ENCODE measurements around the gene RAB14.

Gene RAB14

DNA sequence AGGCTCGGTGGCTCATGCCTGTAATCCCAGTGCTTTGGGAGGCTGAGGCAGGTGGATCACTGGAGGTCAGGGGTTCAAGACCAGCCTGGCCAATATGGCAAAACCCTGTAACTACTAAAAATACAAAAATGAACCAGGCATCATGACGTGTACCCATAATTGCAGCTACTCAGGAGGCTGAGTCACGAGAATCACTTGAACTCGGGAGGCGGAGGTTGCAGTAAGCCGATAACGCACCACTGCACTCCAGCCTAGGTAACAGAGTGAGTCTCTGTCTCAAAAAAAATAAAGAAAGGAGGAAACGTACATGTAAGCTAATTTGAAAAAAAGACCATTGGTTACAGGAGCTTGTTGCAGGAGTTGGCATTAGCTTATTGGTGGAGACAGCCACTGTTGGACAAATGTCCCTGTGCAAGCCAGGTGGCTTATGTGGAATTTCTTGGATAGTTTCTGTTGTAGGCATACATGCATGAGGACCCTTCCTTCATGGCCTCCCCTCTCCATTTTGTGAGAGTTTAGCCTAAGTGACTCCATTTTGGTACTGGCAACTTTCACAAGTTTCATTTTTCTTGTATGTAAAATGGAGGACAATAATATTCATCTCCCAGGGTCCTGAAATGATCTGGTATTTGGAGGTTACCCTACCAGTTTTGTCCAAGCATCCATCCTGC lies 16.8 kb upstream of the RAB14 start:
- no peak for DNase-seq

DNA sequence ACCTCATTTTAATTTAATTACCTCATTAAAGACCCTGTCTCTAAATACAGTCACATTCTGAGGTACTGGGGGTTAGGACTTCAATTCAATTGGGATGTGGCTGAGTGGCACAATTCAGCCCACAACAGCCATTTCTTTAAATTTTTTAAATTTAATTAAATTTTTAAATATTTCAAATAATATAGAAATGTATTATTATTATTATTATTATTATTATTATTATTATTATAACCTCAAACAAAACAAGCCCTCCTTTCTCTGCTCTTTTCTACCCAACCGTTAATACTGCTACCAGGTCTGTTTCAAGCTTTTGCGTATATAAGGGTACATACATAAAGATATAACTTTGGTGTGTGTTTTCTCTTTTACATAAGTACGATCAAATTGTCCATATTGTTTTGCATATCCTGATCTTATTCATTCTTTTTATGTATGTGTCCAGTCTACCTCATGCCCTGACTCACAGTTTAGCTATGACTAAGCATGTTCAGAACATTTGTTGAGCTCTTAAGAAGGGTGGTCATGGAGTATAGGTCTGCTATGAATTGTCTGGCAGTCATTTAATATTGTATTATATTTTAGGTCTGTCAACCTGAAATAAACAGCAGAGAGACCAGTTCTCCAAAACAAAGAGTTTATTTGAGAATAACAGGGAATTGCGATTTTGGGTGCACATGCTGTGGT lies 16.1 kb upstream of the RAB14 start:
- DNase-seq, result no peak

DNA sequence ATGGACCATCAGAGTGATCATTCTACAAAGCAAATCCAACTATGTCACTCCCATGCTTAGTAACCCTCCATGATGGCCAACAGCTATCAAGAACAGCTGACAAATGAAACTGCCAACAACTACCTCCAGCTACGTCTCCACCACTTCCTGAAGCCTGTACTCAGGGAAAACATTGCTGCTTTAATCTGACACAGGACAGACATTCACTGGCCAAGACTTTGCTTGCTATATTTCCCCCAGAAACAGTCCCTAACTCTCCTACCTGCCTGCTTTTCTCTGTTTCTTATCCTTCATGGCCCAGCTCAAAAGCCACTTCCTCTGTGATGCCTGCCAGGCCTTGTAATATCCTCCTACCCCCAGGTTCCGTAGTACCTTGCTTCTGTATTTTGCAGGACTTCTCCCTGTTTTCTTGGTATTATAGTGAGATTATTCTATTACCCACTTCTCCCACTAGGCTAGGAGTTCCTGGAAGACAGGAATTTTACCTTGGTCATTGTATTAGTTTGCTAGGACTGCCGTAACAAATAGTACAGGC lies 14.7 kb upstream of the RAB14 start:
- DNase-seq, result no peak

DNA sequence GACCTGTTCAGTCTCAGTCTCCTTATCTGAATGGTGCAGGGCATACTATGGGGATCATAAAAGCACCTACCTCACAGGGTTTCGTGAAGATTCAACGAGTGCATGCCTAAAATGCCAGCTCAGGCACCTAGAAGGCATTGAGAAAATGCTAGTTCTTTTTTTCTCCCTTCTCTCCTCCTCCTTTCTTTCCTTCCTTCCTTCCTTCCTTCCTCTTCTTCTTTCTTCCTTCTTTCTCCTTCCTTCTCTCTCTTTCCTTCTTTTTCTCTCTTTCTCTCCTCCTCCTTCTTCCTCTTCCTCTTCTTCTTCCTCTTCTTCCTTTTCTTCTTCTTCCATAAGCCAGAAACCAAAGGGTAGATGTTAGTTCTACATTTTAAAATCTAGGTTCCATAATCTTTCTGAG lies 12.3 kb upstream of the RAB14 start:
- no peak for DNase-seq

DNA sequence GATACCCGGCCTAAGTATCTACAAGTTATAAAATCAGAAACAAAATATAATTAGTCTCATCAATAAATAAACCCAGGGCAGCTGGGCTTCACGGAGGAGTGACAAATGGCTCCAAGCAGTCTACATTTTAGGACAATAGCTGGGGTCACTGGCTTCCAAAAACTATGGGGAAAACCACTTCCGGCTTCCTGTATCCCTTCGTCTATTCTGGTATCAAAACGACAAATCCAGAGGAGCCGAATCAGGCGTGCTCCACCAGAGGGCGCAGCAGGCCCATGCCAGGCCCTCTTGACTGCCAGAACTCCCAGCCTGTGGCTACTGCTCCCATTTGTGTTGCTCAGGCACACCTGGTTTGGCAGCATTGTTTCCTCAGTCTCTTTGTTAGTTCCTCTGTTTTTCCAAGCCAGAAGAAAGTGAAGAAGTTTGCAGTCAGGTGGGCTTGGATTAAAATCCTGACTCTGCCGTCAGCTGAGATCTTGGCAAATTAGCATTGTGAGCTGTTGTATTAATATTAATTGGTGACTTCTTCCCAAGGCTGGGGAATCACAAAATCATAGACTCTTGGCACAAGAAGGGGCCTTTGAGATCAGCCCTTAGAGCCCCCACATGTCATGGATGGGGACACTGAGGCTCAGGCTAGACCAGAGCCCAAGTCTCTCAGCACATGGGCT lies 11.6 kb upstream of the RAB14 start:
- DNase-seq, result peak; percentile 90

DNA sequence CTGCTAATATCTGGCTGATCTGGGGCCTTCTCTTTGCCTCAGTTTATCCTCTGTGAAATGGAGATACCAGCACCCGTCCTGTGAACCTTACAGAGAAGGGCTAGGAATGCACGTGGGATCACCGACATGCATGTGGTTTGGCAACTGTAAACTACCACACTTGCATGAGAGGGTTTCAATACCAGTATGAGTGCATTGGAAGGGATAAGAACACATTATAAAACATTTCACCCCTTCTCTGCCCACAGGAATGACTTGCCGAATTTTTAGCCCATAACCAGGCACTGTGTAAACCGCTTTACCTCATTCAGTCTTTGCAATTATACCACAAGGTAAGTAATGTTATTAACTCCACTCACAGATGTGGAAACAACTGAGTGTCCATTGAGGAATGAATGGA lies 8.9 kb upstream of the RAB14 start:
- no peak for DNase-seq

DNA sequence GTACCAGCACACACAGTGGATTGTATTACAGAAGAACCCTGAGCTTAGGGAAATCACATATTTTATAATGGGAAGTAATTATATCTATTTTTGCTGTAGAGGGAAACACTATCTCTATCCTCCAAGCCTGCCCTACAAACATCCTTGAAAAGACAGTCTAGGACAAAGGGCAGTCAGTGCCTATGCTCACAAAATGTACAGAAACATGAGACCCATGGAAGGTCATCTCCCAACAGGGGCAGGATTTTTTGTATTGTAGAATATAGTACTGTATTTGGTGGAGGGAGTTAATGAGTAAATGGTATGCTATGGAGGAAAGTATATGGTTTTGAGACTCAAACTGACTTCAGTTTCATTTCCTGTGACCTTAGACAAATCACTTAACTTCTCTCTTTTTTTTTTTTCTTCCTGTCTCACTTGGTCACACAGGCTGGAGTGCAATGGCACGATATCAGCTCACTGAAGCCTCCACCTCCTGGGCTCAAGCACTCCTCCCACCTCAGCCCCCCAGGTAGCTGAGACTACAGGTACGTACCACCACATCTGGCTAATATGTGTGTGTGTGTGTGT lies 5.8 kb upstream of the RAB14 start:
- DNase-seq, result no peak

DNA sequence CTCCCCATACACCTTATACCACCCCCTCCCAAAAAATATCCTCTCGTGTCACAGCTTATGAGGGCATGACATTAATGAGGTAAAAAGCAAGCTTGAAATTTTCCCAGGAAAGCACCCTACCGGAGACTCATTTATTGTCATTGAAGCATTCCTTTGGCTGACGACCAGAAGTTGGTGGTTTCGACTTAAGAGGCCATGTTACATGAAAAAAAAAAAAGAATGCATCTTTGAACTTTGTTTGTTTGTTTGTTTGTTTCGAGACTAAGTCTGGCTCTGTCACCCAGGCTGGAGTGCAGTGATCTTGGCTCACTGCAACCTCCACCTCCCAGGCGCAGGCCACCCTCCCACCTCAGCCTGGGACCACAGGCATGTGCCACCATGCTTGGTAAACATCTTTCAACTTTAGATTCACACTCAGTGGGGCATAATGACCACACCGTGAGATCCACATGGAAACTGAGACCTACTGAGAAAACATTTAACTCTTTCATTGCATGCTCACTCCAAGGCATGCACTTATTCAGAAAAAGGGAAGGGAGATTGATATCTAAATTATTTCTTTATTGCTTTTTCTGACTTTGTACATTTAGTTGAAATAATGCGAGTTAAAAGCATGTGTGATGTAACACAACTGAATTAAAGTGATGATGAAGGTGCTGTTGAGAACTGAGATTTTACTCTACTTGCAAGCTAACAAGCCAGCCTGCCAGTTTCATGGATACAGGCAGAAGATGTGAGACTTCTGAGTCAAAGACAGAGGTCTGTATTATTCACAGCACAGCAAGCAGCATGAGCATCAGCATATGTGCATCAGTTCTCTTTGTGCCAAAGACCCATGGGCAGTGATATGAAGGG lies 5.1 kb upstream of the RAB14 start:
- DNase-seq, result no peak

DNA sequence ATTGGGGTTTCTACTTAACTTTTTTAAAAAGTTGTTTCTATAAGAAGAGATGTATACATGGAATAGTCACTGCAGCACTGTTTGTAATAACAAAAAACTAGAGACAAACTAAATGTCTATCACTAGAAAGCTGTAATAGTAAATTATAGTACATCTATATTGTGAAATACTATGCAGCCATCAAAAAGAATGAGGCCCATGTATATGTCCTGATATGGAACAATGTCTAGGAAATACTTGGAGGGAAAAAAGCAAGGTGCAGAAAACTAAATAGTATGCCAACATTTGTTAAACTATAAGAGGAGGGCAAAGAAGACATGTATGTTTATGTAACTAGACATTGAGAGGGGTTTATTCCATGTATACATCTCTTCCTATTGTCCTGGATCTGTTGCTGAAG lies 2.9 kb upstream of the RAB14 start:
- DNase-seq, result no peak

DNA sequence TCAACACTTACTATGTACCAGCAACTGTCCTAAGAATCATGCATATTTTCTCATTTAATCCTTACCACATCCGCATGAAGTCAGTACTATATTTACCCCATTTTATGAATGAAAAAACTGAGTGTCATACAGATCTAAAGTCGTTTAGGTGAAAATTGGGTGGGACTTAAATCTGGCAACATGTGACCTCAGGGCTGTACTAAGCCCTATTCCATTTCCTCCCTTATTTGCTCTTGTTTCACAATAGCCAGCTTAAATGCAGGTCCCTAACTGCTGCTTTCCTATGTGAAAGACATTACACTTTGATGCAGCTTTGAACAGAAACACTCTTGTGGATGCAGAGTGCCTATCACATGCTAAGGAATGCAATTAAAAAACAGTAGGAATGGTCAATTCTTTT lies 2.5 kb upstream of the RAB14 start:
- DNase-seq, result no peak

DNA sequence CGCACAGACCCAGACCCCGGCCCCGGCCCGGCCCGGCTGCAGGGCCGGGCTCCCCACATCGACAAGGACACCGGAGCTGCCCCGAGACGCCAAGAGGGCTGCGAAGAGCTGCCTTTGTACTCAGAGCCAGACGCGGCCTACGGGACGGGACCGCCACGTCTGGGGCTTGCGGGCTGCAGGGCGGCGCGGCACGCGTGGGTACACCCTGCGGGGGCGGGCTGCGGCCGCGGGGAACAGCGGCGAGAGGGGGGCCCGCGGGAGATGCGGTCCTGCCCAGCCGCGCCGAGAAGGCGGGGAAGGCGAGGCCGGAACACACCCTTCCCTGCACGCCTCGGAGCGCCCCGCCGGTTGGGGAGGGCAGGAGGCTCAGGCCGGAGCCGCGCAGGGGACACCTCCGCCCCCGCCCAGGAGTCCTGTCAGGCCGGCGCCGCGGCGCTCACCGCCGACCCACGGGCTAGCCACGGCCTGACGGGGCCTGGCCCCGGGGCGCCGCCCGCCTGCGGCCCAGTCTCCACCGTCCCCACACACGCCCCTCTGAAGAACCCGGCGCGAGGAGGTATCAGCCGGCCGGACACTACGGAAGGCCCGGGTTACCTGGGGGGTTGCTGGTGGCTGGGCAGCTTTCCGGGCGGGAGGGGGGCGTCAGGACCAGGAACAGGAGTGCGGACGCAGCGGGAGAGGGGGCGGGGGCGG lies 478 bp downstream of the RAB14 start:
- DNase-seq, result peak; percentile 70

DNA sequence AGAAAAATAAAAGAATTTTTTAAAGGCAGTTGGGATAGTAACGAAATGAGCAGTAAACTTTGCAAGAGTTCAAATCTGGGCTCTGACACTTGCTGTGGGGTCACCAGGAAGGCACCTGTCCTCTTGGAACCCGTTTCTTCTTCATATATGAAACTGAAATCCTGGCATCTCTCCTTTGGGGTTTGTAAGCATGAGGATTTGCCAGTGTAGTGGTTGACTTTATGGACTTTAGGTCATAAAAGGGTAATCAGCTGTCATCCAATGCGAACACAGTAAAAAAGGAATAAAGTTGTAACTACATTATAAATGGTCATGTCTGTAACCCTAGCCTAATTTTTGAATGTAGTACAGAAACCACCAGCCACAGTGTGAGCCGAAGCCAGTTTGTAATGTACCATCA lies 1.3 kb downstream of the RAB14 start:
- no peak for DNase-seq

DNA sequence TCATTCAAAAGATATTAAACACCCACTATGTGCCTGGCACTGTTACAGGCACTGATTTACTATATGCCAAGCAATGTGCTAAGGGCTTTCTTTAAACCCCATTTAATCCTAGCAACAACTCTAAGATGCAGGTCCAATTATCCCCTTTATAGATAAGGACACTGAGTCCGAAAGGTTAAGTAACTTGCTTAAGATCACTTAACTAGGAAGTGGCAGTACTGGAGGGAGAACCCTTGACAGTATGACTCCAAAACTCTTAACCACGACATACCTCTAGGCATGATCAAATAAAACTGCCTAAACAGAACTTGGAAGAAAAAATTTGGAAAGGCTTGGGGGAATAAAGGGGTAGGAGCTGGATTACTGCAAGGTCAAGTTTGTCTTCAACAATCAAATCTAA lies 1.7 kb downstream of the RAB14 start:
- DNase-seq, result no peak

DNA sequence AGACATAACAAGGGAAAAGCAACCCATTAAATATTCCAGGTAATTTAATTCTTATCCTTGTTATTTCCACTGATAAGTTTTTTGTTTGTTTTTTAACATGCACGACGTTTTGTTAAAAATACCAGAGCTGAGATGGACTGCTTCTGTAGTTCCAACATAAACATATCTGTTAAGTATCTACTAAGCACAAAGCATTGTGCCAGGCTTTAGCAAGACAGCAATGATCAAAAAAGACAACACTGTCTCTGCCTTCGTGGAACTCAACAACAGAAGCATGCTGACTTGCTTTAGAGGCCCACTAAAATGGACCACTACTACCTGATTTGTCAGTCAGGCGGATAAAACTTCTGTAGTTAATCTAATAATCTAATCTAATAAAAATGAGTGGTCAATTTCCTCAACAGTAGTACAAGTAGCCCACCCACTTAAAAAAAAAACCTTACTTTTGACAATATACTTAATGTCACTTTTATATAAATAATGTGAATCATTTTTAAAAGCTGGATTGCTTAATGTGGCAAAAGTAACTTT lies 3.1 kb downstream of the RAB14 start:
- no peak for DNase-seq

DNA sequence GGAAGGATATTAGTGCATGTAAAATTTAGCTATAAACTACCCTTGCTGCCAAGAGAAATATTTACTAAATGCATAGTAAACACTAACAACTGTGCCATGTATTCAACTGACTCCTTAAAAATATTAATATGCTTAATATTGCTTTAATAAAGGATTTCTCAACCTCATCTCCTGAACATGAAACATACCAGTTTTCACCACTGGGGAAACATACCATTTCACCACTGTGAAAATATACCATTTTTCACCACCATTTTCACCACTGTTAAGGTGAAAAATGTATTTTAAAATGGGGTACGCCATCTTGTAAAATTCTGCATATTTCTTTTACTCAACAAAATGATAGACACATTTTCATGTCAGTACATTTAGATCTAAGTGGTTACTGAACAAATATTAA lies 4.5 kb downstream of the RAB14 start:
- no peak for DNase-seq

DNA sequence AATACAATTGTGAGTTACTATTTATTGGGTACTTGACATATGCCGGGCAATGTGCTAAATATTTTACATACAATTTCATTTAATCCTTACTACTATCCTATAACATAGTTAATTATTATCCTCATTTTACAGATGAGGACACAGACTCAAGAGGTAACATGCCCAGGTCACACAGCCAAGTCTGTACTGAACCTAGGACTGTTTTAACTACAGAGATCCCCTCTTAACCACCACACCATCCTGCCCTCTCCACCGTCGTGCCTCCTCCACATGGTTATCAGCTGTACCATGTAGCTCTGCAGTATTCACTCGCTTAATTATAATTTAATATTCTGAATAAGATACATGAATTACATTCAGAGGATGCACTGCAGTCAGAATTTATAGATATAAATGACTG lies 5.3 kb downstream of the RAB14 start:
- no peak for DNase-seq

DNA sequence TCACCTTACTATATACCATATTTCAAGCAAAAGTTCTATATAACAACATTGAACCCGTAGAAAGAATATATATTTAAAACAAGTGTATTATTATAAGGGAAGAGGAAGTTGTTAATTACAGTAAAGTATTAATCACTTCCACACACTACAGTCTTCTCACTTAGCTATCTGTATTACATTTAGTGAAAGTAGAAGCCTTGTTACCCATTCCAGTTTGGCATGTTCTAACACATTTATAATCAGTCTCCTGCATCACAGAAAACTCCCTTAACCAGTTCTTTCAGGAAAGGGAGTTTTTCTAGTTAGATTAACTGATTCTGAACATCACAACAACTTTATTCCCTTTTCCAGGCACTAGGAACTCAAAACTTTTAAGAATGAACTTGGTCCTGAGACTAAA lies 6.9 kb downstream of the RAB14 start:
- no peak for DNase-seq

DNA sequence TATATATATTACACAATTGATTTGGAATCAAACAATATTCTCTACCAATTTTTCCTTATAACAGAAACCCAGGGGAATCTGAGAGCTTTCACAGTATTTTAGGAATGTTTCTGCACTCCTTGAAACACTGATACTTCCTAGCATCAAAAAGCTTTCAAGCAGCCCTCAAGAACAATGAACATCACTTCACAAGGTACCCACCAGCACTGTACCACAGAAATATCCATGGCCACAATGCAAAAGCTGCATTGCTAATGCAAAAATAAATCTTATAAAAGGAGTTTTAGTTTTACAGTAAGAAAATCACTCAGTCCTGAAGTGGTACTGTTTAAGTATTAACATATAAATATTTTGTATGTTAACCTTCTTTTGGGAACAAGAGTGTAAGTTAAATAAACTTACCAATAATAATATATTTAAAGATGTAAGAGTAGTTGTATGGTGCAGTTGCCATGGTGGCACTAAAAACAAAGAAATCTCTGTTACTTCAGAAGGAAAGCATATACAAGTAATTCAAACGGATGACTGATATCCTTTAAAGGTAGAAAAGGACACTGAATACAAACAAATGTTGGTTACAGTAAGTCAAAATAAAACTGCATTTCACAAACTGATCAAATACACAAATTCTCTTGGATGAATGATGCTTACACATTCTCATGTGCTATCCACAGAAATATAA lies 8.6 kb downstream of the RAB14 start:
- DNase-seq, result no peak

DNA sequence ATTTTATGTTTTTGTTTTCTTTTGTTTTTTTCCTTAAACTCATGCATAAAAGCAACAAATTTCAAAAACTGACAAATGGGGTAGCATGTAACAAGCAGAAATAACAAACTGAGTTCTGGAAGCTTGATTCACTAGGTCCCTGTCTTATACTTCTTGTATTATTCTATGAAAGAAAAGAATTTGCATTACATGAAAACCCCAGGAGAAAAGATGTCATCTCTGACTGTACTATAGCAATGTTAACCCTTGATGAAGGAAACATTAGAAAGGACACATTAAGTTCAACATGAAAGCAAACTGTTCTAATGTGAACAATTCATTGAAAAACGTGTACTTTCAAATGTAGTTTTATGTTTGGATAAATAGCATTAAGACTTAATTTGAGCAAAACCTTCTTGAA lies 9.2 kb downstream of the RAB14 start:
- DNase-seq, result no peak

DNA sequence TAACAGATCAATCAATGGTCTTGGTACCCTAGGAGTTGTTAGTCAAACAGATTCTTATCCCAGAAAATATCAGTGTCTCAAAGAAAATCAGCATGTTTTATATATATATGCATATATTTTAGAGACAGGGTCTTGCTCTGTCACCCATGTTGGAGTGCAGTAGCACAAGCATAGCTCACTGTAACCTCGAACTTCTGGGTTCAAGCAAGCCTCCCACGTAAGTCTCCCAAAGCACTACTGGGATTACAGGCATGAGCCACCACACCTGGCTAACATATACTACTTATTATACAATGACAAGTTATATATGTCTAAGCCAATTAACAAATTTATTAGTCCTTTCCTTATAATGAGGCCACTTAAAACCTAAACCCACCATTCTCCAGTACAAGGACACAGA lies 10.4 kb downstream of the RAB14 start:
- no peak for DNase-seq

DNA sequence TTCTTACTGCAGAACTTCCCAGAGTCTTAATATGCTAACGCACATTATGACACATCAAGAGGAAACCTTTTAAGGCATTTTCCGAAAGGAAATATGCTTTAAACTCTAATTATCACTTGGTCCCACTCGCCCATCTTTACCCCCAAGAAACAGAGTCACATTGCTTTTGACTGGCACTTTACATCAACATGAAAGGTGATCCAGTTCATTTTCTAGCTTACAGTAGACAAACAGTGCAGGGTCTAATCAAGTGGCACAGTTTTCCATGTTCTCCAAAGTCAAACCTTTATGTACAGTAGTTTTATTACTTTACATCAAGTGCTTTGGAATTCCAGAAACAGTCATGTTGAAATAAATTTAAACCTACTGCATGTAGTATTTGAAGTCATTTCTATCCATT lies 12.0 kb downstream of the RAB14 start:
- no peak for DNase-seq
